HG02588 (cell line): ENCODE measurements around the gene ANKDD1B.

Experiments used
- ATAC-seq: cut with Tn5 transposase; IDR thresholded peaks from one replicate; pipeline ENCODE4 v1.9.1; 2021; ENCODE audit warnings: mild to moderate bottlenecking, moderate library complexity; ENCODE audit not compliant: unreplicated experiment

The ANKDD1B gene

DNA sequence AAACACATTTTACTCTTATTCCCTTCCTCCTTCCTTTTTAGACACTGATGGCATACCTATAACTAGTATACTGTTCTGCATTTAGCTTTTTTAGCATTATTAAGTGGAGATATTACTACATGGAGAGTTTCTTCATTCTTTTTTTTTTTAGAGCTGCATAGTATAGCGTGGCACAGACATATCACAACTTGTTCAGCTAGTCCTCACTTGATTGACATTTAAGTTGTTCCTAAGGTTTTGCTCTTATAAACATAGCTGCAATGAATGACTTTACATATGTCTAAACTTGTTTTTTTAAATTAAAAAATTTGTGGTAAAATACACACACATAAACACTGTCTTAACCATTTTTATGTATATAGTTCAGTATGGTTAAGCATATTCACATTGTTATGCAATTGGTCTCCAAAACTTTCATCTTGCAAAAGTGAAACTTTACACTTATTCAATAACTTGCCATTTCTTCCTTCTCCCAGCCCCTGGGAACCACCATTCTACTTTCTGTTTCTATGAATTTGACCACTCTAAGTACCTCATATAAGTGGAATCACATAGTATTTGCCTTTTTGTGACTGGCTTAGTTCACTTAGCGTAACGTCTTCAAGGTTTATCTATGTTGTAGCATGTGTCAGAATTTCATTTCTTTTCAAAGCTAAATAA is 48.7 kb downstream of the ANKDD1B start:
- ATAC-seq: no peak

DNA sequence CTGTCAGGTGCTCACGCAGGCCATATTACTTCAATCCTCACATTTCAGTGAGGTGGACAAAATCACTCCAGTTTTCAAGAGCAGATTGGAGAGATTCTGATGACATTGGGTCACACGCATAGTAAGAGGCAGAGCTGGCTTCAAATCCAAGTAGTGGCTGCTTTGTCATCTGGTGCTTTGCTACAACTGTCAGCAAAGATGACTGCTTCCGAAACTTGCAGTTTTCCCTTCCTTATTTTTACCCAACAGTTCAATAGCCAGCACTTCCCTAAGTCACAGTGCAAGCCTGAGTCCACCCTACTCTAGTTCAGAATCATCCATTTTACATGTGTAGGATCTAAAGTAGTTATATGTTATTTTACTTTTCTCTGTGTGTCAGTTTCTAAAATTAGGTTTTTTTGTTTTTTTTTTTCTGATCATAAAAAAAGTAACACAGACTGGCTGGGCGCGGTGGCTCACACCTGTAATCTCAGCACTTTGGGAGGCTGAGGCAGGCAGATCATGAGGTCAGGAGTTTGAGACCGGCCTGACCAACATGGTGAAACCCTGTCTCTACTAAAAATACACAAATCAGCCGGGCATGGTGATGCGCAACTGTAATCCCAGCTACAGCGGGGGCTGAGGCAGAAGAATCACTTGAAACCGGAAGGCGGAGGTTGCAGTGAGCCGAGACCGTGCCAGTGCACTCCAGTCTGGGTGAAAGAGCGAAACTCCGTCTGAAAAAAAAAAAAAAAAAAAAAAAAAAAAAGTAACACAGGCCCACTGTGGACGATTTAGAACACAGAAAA is 49.6 kb downstream of the ANKDD1B start:
- ATAC-seq: no peak

DNA sequence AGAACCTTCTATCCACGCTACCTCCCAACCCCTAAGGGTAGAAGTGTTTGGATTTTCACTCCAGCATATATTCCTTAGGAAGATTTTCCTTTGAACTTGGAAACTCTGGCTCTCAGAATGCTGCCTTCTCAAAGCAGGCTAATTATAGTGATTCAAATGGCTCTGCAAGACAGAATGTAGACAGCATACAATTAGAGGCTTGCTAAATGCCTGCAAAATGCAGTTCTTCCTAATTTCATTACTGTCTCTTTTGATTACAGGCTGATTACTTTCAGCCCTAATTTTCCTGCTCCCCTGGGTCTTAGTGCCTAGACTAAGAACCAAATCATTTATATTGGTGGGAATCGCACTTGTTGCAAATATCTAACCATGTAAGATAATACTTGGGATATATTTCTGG is 50.8 kb downstream of the ANKDD1B start:
- no peak for ATAC-seq

DNA sequence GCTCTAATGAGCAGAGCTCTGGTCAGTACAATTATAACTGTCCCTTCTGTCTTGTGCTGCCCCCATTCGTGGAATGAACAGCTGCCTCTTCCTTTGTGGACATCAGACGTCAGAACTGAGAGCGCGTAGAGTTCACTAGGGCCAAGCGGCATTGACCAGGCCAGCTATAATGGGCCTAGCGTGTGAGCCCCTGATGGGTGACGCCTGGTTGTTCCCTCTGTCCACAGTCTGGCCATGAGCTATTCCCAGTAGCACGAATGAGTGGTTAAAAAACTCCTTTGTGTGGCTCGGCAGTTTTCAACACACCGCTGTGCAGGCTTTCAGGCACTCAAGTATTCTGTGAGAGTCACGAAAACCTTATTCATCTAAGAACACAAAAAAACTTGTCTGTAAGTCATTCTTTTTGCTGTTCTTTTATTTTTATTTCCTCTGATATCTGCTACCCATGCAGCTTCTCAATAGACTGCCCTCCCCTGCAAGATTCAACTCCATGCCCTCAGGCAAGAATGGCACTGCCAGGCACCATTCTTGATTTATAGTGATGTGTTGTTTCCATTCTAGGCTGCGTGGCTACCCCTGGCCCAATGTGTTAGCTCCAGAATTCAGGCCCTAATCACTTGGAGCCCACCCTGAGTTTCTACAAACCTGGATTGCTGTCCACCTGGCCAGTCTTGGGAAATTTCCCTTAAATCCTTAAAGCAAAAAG is 52.5 kb downstream of the ANKDD1B start:
- no peak for ATAC-seq

DNA sequence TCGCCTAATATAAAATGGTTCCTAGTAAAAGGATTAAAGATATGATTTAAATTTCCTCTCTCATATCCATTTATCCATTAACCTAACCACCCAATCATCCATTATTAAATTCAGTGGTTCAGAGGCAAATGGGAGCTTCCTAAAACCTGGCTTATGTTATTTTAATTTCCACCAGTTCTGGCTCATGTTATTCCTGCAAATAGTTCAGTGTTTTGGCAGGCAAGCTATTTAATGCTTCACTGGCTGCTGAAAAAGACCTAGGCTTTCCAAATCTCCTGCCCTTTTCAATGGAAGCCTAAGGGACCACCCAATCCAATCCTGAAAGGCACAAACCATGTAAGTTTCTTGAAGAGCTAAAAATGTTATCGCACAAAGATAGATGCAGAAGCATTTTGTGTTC is 53.7 kb downstream of the ANKDD1B start:
- no peak for ATAC-seq

DNA sequence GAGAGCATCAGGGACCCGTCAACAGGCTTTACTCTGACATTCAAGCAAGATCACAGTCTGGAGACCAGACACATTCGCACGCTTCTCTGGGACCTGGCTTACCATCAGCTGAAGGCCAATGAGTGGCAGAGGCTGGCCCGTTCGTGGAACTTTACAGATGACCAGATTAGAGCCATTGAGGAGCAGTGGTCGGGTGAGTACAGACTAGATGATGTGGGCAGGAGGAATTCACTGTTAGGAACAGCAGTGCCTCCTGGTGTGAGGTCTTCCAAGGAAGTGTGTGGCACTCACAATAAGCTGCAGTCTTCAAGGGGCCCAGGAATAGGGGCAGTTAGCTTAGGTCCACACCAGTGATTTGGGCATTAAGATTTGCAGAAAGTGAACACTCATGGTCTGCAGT is 55.5 kb downstream of the ANKDD1B start:
- no peak for ATAC-seq

DNA sequence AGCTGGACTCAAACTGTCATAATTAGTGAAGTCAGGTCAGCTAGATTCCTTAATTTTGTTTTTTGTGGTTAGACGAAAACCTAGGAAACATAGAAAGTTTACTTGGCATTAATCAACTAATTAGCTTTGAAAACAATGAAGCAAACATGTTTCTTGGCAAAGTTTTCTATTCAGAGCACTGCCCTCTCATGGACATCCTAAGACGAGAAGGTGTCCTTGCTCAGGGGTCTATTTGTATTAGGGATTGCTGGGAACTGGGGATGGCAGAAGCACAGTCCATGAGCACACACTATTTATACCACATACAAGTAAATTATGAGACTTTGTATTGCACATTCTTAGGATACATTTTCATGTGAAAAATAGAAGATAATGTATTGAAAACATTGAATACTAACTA is 56.3 kb downstream of the ANKDD1B start:
- no peak for ATAC-seq

DNA sequence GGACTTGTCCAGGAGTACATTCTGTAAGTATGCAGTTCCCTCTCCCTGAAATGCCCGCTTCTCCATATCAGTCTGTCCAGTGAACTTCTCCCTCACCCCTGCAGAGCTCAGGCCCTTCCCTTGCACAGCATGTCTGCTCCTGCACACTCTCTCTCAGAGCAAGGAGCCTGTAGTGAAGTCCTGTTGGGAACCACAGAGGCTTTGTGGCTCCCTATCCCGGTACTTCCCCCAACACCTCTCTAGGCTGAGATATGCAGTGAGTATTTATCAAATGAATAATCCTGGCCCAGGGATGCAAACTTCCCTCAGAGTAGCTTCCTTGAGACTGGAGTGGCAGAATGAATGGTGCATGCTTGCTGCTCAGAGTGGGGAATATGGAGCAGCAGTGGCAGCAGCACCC is 57.2 kb downstream of the ANKDD1B start:
- peak; percentile 10 for ATAC-seq

DNA sequence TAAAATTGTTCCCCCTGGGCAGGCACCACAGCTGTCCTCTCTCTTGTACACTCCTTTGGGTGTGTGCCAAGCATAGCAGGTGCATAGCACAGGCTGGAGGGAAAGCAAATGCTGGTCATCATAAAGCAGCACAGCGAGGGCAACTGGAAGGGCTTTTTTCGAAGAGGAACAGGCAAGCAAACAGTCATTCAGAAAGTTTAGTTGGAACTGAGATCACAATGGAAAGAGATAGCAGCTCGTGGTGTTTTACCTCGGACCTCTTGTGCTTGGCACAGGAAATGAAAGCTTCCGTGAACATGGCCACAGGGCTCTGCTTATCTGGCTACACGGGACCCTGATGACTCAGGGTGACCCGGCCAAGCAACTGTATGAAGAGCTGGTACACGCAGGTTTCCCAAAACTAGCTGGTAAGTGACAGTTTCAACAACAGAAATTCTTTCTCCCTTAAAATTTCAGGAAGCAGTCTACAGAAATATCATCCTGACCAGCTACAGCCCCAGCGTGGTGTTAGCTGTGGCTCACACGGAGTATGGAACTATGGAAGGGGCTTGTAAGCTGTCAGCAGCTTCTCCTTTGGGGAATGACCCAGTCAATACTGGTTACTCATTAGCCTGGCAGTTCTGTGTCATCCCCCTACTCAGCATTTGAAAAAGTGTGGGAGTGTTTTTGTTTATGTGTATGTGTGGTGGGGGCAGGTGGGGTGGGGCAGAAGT is 57.9 kb downstream of the ANKDD1B start:
- peak; percentile 89 for ATAC-seq

DNA sequence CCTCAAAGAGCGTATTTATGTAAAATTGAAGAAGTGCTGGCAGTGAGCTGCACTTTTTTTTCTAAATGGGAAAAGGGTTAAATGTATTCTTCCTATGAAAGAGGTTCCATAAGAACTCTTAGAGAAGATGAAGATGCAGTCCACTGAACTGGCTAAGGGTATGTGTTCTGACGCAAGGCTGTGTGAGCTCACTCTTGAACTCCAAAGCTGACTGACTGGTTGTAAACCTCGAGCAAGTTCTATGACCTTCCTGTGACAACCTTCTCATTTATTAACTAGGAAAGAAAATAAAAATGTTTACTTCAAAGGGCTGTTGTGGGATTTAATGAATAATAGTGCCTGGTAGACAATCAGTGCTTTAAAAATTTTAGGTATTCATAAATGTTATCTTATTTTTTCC is 59.3 kb downstream of the ANKDD1B start:
- no peak for ATAC-seq

DNA sequence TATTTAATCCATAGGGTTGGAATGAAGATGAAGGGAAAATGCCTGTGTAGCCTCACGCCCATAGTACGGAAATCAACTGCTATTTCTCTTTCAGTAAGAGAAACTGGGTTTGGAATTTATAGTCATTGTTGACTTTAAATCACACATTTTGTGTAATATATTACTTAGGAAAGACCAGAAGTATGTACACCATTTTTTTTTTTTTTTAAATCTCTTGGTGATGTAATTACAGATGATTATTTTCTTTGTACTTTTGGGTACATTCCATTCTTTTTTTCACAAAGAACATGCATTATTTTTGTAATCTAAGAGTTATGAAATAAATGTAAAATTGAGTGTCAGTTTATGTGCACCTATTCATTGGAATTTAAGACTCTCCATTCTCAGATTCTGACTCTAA is 60.3 kb downstream of the ANKDD1B start:
- ATAC-seq: no peak

DNA sequence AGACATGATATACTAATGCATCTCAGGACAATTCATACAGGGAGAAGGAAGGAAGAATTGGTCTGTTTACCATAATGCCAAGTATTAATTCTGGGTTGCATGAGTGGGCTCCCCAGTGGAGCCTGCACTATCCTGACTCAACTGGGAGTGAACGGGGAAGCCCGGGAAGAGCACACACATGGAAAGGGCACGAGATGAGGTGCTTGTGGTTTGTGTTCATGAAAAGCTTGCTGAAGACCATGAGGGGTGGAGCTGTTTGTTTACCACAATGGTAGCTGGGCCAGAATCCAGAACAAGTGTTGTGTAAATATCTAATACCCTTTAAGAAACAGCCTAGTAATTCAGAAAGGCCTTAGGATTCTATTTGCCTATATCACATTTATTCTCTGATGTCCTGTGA is 61.4 kb downstream of the ANKDD1B start:
- ATAC-seq: no peak

DNA sequence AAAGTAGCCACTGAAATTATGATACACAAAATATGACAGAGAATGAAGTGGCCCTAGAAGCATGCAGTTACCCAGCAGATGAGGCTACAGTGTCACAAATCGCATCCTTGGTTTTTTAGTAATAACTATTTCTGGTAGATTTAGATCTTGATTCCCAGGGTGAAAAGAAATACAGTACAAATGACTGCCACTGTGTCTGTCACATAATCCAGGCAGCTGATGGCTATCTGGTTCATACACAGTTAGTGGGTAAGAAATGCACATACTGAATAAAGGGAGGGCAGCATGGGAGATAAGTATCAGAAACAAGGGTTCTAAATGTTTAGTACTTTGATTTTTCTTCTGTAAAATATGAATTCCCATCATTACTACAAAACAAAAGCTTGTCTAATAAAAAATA is 64.5 kb downstream of the ANKDD1B start:
- ATAC-seq: no peak

DNA sequence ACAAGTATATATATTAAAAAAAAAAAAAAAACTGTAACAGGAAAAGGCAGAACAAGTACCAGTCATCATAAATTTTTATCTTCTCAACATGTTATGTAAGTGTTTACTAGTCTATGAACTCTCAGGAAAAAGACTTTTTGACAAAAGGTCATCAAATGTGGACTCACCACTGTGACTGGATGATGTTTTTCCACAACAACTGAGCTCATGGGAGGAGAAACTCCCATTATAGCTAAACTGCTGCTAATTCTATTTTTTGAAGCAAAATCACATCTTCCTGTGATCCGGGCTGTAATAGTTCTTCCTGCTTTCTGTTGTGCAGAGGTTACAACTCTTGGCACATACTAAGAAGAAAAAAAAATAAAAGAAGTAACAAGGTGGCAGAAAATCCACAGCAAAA is 66.4 kb downstream of the ANKDD1B start:
- no peak for ATAC-seq

DNA sequence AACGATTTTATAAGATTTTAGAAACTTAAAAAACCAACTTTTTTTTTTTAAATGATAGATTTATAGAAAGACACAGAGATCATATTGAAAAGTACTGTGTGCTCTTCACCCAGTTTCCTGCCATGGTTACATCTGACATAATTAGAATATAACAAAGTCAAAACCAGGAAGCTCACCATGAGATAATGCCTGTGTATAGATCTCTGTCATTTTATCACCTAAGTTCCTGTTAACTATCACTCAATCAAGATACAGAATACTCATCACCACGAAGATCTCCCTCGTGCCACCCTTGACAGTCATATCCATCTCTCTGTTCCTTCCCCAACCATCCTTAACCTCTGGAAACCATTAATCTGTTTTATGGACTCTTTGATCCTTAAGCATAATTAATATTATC is 66.9 kb downstream of the ANKDD1B start:
- no peak for ATAC-seq

DNA sequence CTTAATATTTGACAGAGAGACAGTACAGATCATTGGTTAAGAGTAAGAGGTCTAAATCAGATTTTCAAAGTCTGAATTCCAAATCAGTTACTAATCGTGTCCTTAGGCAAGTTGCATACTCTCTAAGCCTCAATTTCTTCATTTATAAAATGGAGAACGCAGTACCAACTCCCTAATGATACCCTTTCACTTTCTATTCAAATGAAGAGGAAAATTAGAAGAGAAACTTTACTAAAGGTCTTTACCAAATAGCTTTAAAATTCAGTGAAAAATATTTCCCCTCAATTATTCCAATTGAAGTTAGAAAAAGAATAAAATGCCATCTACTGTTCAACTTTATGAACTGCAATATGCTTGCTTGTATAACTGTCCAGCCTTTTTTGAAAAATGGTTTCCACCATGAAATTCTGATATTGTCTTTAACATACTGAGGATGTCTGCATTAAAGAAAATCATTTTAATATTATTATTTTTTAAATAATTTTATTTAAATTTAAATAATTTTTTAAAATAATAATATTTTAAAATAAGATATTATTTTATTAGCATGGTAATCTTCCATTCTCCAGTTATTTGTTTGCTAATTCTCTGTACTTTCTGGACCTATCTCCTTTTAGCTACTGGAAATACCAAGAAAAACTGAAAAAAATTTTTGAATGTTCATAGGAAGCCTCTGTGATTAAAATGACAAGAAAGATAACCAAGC is 70.0 kb downstream of the ANKDD1B start:
- no peak for ATAC-seq

DNA sequence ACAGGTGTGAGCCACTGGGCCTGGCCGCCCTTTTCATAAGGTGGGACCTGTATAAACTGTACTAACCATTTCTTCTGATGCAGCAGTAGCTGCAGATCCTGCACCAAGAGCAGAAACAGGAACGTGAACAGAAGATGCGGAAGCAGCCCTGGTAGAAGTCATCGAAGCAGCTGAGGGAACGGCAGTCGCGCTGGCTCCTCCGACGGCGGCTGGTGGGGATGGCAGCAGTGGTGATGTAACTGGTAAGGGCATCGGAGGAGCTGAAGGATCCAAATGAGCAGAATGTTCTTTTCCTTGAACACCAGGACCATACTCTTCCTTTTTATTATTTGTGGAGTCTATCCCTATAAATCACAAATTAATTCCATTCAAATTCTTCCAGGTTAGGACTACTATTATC is 73.9 kb downstream of the ANKDD1B start:
- no peak for ATAC-seq

DNA sequence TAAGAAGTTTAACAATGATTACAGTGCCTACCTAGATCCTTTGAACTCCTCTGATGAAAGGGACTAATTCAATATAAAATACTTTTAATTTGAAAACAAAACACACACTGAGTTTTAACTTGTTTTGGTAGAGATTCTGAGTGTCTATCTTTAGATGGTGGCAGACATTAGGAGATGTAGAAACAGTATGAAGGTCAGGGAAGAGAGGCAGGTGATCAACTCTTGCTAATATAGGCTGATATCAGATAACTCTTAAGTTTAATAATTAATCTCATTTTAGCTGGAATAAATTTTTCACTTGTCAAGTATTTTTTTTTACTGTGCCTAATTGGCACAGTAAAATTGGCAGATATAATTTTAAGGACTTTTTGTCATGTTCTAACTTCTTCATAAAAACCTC is 75.2 kb downstream of the ANKDD1B start:
- ATAC-seq: no peak

DNA sequence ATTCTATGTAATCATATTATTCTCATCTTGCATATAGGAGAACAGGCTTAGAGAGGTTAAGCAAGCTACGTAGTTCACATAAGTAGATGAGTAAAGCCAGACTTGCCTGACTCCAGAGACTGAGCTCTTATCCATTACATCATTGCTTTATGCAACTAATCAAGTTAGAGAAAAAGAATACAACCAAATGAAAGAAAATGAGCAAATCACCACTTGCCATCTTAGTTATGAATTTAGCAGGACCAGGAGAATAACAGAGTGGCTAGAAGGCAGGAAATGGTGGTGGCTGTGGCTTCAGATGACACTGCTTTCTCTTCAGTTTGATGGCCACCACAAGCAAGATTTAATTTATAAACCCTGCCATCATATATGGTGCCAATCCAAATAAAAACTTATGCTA is 79.4 kb downstream of the ANKDD1B start:
- ATAC-seq: no peak

DNA sequence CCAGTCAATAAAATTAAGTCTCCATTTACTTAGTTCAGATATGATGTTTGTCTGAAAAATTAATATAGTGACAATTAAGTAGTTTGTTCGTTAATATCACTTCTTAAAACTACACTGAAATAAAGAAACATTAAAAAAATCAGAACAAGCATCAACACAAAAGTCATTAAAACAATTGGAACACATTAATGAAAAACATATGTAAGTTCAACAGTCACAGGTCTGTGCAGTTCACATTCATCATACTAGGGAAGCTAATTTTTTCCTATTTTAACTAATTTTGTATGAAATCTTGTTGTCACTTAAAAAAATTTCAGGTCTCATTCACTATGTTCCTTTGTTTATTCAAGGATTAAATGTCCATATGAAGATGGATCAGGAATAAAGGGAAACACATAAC is 83.5 kb downstream of the ANKDD1B start:
- ATAC-seq: no peak
